ENCODE data around the gene GID8.

GID8 gene

GRCh38 chr20:62970307-62971210, 32.6 kb downstream of the GID8 start:
- no peak for DNase-seq (ENCODE audit: low spot score)

- no peak for DNase-seq (ENCODE audit: low spot score)
These were observed 33.4 kb downstream of the GID8 start for GRCh38 chr20:62971211-62971949.

DNA sequence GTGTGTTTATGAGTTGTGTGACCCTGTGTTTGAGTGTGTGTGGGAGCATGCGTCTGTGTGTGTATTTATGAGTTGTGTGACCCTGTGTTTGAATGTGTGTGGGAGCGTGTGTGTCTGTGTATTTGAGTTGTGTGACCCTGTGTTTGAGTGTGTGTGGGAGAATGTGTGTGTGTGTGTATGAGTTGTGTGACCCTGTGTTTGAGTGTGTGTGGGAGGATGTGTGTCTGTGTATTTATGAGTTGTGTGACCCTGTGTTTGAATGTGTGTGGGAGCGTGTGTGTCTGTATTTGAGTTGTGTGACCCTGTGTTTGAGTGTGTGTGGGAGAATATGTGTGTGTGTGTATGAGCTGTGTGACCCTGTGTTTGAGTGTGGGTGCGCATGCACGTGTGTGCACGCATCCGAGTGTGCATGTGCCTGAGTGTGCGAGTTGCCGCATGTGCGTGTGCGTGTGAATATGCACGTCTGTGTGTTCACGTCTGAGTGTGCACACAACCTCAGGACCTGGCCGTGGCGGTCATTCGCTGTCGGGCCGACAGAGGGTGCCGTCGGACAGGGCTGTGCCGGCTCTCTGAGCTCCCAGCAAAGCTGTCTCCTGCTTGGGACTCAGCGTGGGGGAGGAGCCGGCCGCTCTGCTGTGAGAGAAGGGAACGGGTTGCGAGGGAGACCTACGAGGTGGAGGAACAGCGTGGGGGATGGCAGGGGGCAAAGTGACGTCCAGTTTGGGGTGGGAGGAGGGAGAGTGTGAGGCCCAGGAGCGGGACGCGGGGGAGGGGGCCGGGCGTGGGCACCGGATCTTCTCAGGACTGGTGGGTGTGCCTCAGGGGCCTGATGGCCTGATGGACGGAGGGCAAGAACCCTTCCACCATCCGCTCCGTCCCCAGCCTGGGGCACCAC, 34.2 kb downstream of the GID8 start:
- DNase-seq (ENCODE audit: low spot score): peak; percentile 88

DNA sequence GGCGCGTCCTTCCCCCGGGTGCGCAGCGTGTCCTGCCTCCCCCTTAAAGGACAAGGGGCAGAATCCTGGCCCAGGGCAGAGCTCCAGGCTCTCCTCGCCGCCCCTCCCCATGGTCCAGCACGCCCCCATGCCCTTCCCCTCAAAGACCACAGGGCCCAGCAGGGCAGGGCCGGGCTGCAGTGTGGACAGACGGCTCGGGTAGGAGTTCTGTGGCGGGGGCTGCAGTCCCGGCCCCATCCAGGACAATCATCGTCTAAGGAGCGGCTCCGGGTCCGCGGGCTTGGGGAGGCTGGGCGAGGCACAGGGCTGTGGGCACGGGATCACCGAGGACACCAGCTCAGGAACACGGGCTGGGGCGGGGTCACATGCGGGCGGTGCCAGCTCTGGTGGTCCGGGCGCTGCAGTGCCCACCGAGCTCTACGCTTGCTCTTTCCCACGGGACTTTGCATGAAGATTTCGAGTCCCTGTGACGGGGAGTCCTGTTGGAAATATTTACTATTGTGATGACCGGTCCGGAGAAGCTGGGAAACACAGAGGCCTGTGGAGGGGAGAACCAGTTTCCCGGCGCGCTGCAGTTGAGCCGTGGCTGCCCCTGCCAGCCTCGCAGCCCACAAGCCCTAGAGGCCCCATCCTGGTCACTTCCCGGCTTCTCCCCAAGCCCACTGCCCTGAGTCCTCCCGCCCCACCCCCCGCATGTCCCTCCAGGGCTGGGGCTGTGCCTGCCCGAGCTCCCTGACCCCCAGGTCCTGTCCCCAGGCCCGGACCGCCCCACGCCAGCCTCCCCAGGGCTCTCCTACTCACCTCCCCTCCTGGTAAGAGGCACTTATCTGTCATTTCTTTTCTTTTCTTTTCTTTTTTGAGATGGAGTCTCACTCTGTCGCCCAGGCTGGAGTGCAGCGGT, 35.1 kb downstream of the GID8 start:
- DNase-seq (ENCODE audit: low spot score): no peak

DNA sequence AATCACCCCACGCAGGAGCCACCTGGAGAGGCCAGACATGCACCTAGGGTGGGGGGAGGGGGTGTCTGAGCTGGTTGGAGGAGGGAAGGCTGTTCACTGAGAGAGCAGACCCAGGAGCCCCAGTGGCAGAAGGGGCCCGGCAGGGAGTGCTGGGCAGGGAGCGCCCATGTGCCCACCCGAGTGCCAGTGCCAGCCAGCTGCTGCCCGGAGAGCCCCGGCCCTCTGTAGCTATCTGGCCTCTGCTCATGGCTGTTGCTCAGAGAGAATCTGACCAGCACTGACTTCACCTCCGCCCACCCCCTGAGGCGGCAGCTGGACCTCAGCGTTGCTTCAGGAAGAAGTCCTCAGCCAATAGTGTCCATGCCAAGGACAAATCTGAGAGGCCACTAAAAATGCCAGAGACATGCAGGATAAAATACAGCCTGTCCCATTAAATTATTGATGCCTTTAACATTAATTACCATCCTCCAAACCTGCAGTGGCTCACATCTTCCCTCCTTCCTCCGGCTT, 37.4 kb downstream of the GID8 start:
- DNase-seq (ENCODE audit: low spot score): no peak

GRCh38 chr20:62975812-62976508, 38.0 kb downstream of the GID8 start:
- no peak for DNase-seq (ENCODE audit: low spot score)

- no peak for DNase-seq (ENCODE audit: low spot score)
These were observed 38.9 kb downstream of the GID8 start for GRCh38 chr20:62976886-62977285.

DNA sequence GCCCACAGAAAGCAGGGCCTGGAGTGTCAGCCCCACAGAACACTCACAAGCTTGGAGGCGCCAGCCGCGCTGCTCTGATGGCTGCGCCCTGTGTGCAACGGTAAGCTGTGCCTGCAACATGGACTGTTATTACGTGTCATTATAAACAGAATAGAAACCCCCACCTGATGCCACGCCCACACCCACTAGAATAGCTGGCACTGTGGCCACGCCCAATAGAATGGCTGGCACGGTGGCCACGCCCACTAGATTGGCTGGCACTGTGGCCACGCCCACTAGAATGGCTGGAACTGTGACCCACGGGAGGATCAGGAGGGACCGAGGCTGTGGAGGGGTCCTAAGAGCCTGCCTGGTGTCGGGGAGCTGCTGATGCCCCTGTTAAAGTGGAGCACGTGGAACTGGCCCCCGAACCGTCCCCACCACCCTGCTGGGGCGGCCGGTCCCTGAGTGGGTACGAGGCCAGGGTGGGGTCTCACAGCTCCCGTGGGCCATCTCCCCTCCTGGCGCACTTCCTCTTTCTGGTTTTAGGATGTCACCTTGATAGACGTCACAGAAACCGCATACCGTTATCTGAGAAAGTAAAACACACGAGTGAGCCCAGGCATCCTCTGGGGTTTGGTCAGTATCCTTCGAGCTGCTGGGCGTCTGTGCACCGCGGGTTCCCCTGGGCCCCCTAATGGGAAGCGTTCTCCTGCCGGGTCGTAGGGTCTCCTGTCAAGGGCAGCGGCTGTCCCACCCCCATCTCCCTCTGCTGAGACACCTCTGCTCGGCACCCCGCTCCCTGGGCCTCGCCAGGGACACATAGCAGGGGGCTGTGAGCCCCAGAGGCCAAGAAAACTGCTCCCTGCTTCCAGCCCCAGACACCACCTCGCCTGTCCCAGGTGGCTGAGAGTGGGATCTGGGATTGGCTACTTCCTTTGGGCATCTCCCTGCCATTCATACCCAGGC, 39.9 kb downstream of the GID8 start:
- peak; percentile 93 for DNase-seq (ENCODE audit: low spot score)

DNA sequence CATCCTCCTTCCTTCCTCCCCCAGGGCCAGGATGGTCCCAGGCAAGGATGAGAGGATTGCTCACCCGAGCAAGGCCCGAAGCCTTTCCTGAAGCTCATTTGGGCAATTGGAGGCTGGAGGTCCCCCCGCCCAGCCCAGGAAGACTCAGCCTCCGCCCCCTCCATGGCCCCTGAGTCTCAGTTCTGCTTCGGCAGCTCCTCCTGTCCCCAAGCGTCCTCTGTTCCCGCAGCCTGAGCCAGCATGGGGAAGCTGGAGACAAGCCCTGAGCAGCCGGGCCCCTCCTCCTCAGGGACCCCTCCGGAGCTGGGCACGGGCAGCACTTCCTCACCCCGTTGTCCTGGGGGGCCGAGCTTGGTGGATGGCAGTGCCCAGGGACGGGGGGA, 40.6 kb downstream of the GID8 start:
- DNase-seq (ENCODE audit: low spot score): no peak

- DNase-seq (ENCODE audit: low spot score): no peak
These were observed 41.4 kb downstream of the GID8 start for GRCh38 chr20:62979310-62979709.

- DNase-seq (ENCODE audit: low spot score): no peak
These were observed 42.0 kb downstream of the GID8 start for GRCh38 chr20:62979876-62980373.

GRCh38 chr20:62980380-62980960, 42.5 kb downstream of the GID8 start:
- DNase-seq (ENCODE audit: low spot score): no peak

- no peak for DNase-seq (ENCODE audit: low spot score)
These were observed 43.0 kb downstream of the GID8 start for GRCh38 chr20:62980970-62981369.

GRCh38 chr20:62982124-62983075, 44.5 kb downstream of the GID8 start:
- DNase-seq (ENCODE audit: low spot score): no peak

DNA sequence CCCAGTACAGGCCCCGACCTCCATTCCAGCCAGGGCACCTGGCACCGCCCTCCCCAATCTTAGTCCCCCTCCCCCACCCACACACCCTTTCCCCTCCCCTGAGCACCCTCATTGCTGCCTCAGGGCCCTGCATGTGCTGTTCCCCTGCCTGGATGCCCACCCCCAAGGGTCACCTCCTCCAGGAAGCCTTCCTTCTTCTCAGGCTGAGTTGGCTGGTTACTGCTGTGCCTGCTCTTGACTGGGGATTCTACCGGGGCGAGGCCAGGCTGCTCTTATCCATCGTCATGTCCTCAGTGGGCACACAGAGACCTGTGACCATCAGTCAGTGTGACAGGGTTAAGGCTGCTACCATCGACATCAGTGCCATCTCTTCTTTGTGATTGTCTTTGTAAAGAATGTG, 45.3 kb downstream of the GID8 start:
- DNase-seq (ENCODE audit: low spot score): no peak

DNA sequence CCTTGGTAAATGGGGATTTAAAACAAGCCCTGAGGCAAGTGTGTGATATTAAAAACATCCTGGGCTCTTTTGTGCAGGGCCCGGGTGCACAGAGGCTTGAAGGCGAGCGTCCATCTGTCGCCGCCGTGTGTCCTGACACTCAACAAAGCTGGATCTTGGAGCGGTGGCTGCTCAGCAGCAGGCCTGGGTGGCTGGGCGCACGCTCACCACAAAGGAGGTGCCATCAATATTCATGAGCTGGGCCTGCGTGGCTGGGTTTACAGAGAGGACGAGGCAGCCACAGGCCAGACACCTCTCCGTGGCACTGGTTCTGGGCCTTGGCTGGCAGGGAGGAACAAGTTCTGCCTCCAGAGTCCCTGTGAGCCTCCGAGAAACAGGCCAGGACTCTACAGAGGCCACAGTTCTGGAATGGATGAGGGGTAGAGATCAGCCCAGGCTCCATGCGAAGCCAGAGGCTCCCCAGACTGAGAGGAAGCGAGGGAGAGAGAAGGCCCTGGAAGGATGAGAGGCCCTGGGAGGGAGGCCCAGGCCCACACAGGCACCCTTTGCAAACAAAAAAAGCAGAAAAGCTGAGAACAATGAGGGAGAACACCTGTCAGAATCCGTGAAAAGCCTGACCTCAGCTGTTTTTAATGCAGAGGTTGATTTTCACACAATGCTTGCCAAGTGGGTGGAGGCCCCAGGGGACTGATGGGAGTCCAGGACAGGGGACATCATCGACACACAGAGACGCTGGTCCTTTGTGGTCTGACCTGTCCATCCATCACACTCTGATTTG, 46.9 kb downstream of the GID8 start:
- DNase-seq (ENCODE audit: low spot score): no peak

- DNase-seq (ENCODE audit: low spot score): no peak
These were observed 47.5 kb downstream of the GID8 start for GRCh38 chr20:62985444-62985778.
